Putamen (tissue), 1 donor: Measurements from ENCODE around the gene LAMA4.

ENCODE experiments used
- DNase-seq: peaks from one replicate; pipeline ENCODE4 v3.0.0-alpha.2; 2016; ENCODE audit warnings: low spot score

Gene LAMA4

GRCh38 chr6:112253841-112254816, at the start of gene LAMA4:
LAMA4 (minus strand) TSS chr6:112254567; CDS start chr6:112254150, 417 bp downstream.
- no peak for DNase-seq

GRCh38 chr6:112302142-112302705, 47.9 kb upstream of the LAMA4 start:
- no peak for DNase-seq

- no peak for DNase-seq
Measured at GRCh38 chr6:112300896-112301295, 46.5 kb upstream of the LAMA4 start.

GRCh38 chr6:112298816-112299281, 44.5 kb upstream of the LAMA4 start:
- no peak for DNase-seq

GRCh38 chr6:112298021-112298745, 43.8 kb upstream of the LAMA4 start:
- DNase-seq, result no peak

GRCh38 chr6:112296694-112297093, 42.3 kb upstream of the LAMA4 start:
- DNase-seq, result no peak

GRCh38 chr6:112296122-112296521, 41.8 kb upstream of the LAMA4 start:
- no peak for DNase-seq

GRCh38 chr6:112291161-112291762, 36.9 kb upstream of the LAMA4 start:
- no peak for DNase-seq

GRCh38 chr6:112289038-112289566, 34.7 kb upstream of the LAMA4 start:
- no peak for DNase-seq

GRCh38 chr6:112288475-112288874, 34.1 kb upstream of the LAMA4 start:
- no peak for DNase-seq

- no peak for DNase-seq
Measured at GRCh38 chr6:112287577-112288225, 33.3 kb upstream of the LAMA4 start.

- no peak for DNase-seq
Measured at GRCh38 chr6:112286500-112287144, 32.3 kb upstream of the LAMA4 start.

- DNase-seq, result no peak
Measured at GRCh38 chr6:112286010-112286409, 31.6 kb upstream of the LAMA4 start.

- DNase-seq, result no peak
Measured at GRCh38 chr6:112284603-112285002, 30.2 kb upstream of the LAMA4 start.

- DNase-seq, result no peak
Measured at GRCh38 chr6:112283621-112284020, 29.3 kb upstream of the LAMA4 start.

GRCh38 chr6:112281821-112282615, 27.7 kb upstream of the LAMA4 start:
- peak; percentile 82 for DNase-seq

GRCh38 chr6:112279031-112279935, 24.9 kb upstream of the LAMA4 start:
- DNase-seq, result no peak

- no peak for DNase-seq
Measured at GRCh38 chr6:112275365-112275764, 21.0 kb upstream of the LAMA4 start.

GRCh38 chr6:112274774-112275173, 20.4 kb upstream of the LAMA4 start:
- DNase-seq, result no peak
